HepG2 (cell line): ENCODE measurements around the gene SLC5A8. TPM values are rescaled to one million over a fixed set of nuclear protein-coding genes. Genes with fewer than 3 reads are reported as not detected.

Experiments used
- ATAC-seq: fragments of 200-7000 bp; cut with Tn5 transposase; 3 replicates; pipeline ENCODE4 v1.9.1; 2020; ENCODE audit warnings: mild to moderate bottlenecking, moderate library complexity
- BruUV-seq: library from RNA; stranded (reverse); fragments of 400-500 nt; replicated peaks from 2 replicates; lab custom pipeline; 2021; lab: Mats Ljungman, UMichigan
- CTCF ChIA-PET: fragments of 300-600 bp; formaldehyde crosslinking; extraction: SDS; loops from one replicate; lab custom pipeline; 2021; ENCODE audit warnings: low total read pairs, inconsistent platforms, low intra/inter-chr PET ratio; lab: Yijun Ruan, JAX
- POLR2A ChIA-PET: fragments of 350-600 bp; sonication (Branson Sonifier 250); formaldehyde crosslinking; loops from one replicate; lab custom pipeline; 2020; ENCODE audit warnings: antibody characterized with exemption, inconsistent platforms; lab: Yijun Ruan, JAX
- DNase-seq: peaks from one replicate; pipeline ENCODE4 v3.0.0-alpha.2; 2015; ENCODE audit warnings: low spot score
- FAIRE-seq: peaks from 3 replicates; lab custom pipeline; 2011; peaks lifted over from hg19 to GRCh38; lab: Jason Lieb, UNC
- H2AFZ ChIP-seq: one replicate; pipeline ENCODE4 v1.6.1; 2011; ENCODE audit warnings: low read length, inconsistent platforms
- H3K27ac ChIP-seq: fragments of 300-600 bp; 3 replicates; pipeline ENCODE4 v1.8.0; 2011; ENCODE audit warnings: mixed run types, mild to moderate bottlenecking, mixed read lengths, low read length, inconsistent platforms; ENCODE audit not compliant: insufficient read depth; ENCODE audit errors: extremely low read length
- H3K27me3 ChIP-seq, 2 experiments: fragments of 200-600 bp in 1 of 2; 2 replicates in 1 of 2; 3 replicates in 1 of 2; pipeline versions ENCODE4 v1.6.0 to v1.8.0; 2011; ENCODE audit warnings: low read length in 2 of 2, mild to moderate bottlenecking in 2 of 2, moderate library complexity in 2 of 2, inconsistent platforms in 1 of 2; ENCODE audit not compliant: insufficient read depth in 2 of 2, control insufficient read depth in 1 of 2
- H3K36me3 ChIP-seq, 2 experiments: fragments of 200-600 bp in 1 of 2; replicated peaks in 1 of 2; 2 replicates in 1 of 2; 3 replicates in 1 of 2; pipeline versions ENCODE4 v1.5.1 to v1.8.0; 2011; ENCODE audit warnings: low read length in 2 of 2, inconsistent platforms in 1 of 2; ENCODE audit not compliant: insufficient read depth in 2 of 2, control insufficient read depth in 1 of 2
- H3K4me1 ChIP-seq: 2 replicates; pipeline ENCODE4 v1.5.1; 2012; ENCODE audit warnings: low read length, inconsistent platforms; ENCODE audit not compliant: insufficient read depth
- H3K4me2 ChIP-seq: 2 replicates; pipeline ENCODE4 v1.6.0; 2011; ENCODE audit warnings: low read depth, low read length, inconsistent platforms
- H3K4me3 ChIP-seq, 3 experiments: fragments of 200-600 bp in 1 of 3; sonication (generic), shearing (Covaris generic) in 1 of 3; replicated peaks in 1 of 3; 2 replicates each; pipeline ENCODE4 v1.5.1; 2011 to 2016; ENCODE audit warnings: low read length in 3 of 3, inconsistent platforms in 2 of 3, low read depth in 2 of 3, mild to moderate bottlenecking in 2 of 3, control low read depth in 1 of 3, mixed read lengths in 1 of 3; ENCODE audit not compliant: insufficient read depth in 1 of 3
- H3K79me2 ChIP-seq: one replicate; pipeline ENCODE4 v1.6.1; 2011; ENCODE audit warnings: low read length, inconsistent platforms; ENCODE audit not compliant: insufficient read depth
- H3K9ac ChIP-seq: 2 replicates; pipeline ENCODE4 v1.6.0; 2011; ENCODE audit warnings: mild to moderate bottlenecking, low read depth, low read length, inconsistent platforms; ENCODE audit not compliant: insufficient read depth
- H3K9me3 ChIP-seq: 2 replicates; pipeline ENCODE4 v1.5.1; 2012; ENCODE audit warnings: mild to moderate bottlenecking, low read length
- H4K20me1 ChIP-seq: 2 replicates; pipeline ENCODE4 v1.6.0; 2011; ENCODE audit warnings: inconsistent platforms, mild to moderate bottlenecking, low read length, moderate library complexity; ENCODE audit not compliant: insufficient read depth
- HDAC2 ChIP-seq: sonication (generic); formaldehyde crosslinking; IDR thresholded peaks from 2 replicates; pipeline ENCODE4 v1.4.0; 2020; ENCODE audit warnings: missing genetic modification reagents
- HOXA7 ChIP-seq: sonication (generic); formaldehyde crosslinking; IDR thresholded peaks from 2 replicates; pipeline ENCODE4 v1.8.1; 2022; ENCODE audit warnings: mild to moderate bottlenecking, missing genetic modification reagents, moderate library complexity
- KLF11 ChIP-seq: IDR thresholded peaks from 2 replicates; pipeline ENCODE4 v1.6.1; 2016; ENCODE audit warnings: missing compliant biosample characterization
- KLF9 ChIP-seq: IDR thresholded peaks from 2 replicates; pipeline ENCODE4 v1.6.1; 2016; ENCODE audit warnings: low read depth
- PRDM10 ChIP-seq: sonication (generic); formaldehyde crosslinking; IDR thresholded peaks from 2 replicates; pipeline ENCODE4 v1.4.0; 2020; ENCODE audit warnings: low read depth, missing genetic modification reagents
- SMAD3 ChIP-seq: sonication (generic); formaldehyde crosslinking; IDR thresholded peaks from 2 replicates; pipeline ENCODE4 v1.4.0; 2020; ENCODE audit warnings: missing genetic modification reagents
- SNAI1 ChIP-seq: sonication (generic); formaldehyde crosslinking; IDR thresholded peaks from 2 replicates; pipeline ENCODE4 v1.5.0; 2020; ENCODE audit warnings: mild to moderate bottlenecking, missing genetic modification reagents, borderline replicate concordance
- THAP9 ChIP-seq: sonication (generic); formaldehyde crosslinking; IDR thresholded peaks from 2 replicates; pipeline ENCODE4; 2020; ENCODE audit warnings: missing genetic modification reagents, mild to moderate bottlenecking, borderline replicate concordance
- ZNF34 ChIP-seq: sonication (generic); formaldehyde crosslinking; IDR thresholded peaks from 2 replicates; pipeline ENCODE4 v1.4.0; 2020; ENCODE audit warnings: mild to moderate bottlenecking, missing genetic modification reagents, borderline replicate concordance
- ZNF350 ChIP-seq: sonication (generic); formaldehyde crosslinking; IDR thresholded peaks from 2 replicates; pipeline ENCODE4 v1.4.0; 2020; ENCODE audit warnings: mild to moderate bottlenecking, low read depth, missing genetic modification reagents, borderline replicate concordance
- ZNF354B ChIP-seq: sonication (generic); formaldehyde crosslinking; IDR thresholded peaks from 2 replicates; pipeline ENCODE4 v1.8.0; 2022; ENCODE audit warnings: mild to moderate bottlenecking, missing genetic modification reagents
- ZNF460 ChIP-seq: sonication (generic); formaldehyde crosslinking; IDR thresholded peaks from 2 replicates; pipeline ENCODE4 v1.5.1; 2020; ENCODE audit warnings: missing genetic modification reagents, mild to moderate bottlenecking, borderline replicate concordance
- ZNF746 ChIP-seq: sonication (generic); formaldehyde crosslinking; IDR thresholded peaks from 2 replicates; pipeline ENCODE4 v1.8.0; 2022; ENCODE audit warnings: mild to moderate bottlenecking, missing genetic modification reagents
- WGBS: methylation state at CpG from one replicate; pipeline ENCODE4 v1.1.6; 2017; ENCODE audit warnings: low lambda C conversion rate; 5-methylcytosine and 5-hydroxymethylcytosine counted together
- in situ Hi-C: cut with HindIII; loops from 2 replicates; pipeline ENCODE4 v1.10.0; 2017; ENCODE audit warnings: low pct_unique_long_range_greater_than_20kb; ENCODE audit not compliant: extremely low pct_ligation_motif_present
- intact Hi-C: fragments of 100-400 bp; cut with micrococcal nuclease; formaldehyde crosslinking; loops from one replicate; pipeline ENCODE4 v1.10.0; 2022; ENCODE audit not compliant: unreplicated experiment
- polyA plus RNA-seq, 8 experiments: library from polyadenylated mRNA; depleted of rRNA in 3 of 8; stranded (reverse) in 7 of 8; unstranded in 1 of 8; fragments of >200 nt; fragmentation: Illumina TruSeq in 4 of 8; extraction: Trizol in 4 of 8; gene quantifications; 2 replicates each; pipeline versions ENCODE4 v1.2.1 to v1.2.3, GENCODE V29; 2011 to 2016; ENCODE audit warnings: low read depth in 4 of 8, missing spikeins in 1 of 8, mixed read lengths in 1 of 8; ENCODE audit not compliant: insufficient read depth in 1 of 8
- total RNA-seq, 5 experiments: library from RNA; depleted of rRNA; stranded (reverse); fragments of >200 nt; fragmentation: Illumina TruSeq; extraction: Trizol; gene quantifications; 2 replicates each; pipeline ENCODE4 v1.2.3, GENCODE V29; 2016; ENCODE audit warnings: low read depth in 1 of 5

The SLC5A8 gene
- total and polyA plus RNA-seq, 2 of the 13 experiments (the other 11 are each of a cell fraction or from before 2014, with no cell fraction given): not detected

GRCh38 chr12:101116911-101117310 lies 93.1 kb downstream of the SLC5A8 start:
- H3K27ac ChIP-seq: no peak overlapping the region
- no peak for ATAC-seq
- TF ChIP-seq HOXA7 (CRISPR knock-in tag) (no peak), SMAD3 (CRISPR knock-in tag) (no peak), ZNF460 (CRISPR knock-in tag) (no peak), THAP9 (no peak)

GRCh38 chr12:101115326-101115725 lies 94.7 kb downstream of the SLC5A8 start:
- ATAC-seq (no peak), FAIRE-seq (no peak), DNase-seq (no peak)
- Histone ChIP-seq H4K20me1 (no peaks in the 10 kb centered on the region), H3K4me3 (no peak overlapping the region), H3K79me2 (no peaks in the 10 kb centered on the region), H2AFZ (no peak overlapping the region), H3K4me2 (no peak overlapping the region), H3K9ac (no peak overlapping the region), H3K27me3 (peaks cover 0 to 4% of the 10 kb centered on the region in 2 experiments; a peak in 2 of 5 replicates), H3K27ac (no peak overlapping the region), H3K9me3 (no peaks in the 10 kb centered on the region), H3K4me1 (no peaks in the 10 kb centered on the region), H3K36me3 (no peaks in the 10 kb centered on the region)
- ChIA-PET CTCF (no interaction called here), POLR2A (no interaction called here)
- in situ Hi-C loops (no loop called here), intact Hi-C loops (no loop called here)
- BruUV-seq: no TSS peak
- WGBS: 3% methylated on average over 2 of the region's 2 CpGs
- TF ChIP-seq ZNF34: no peak
- no peak for TF ChIP-seq SNAI1 (CRISPR knock-in tag)
- no peak for TF ChIP-seq KLF11
- TF ChIP-seq KLF9 (CRISPR knock-in tag): no peak
- TF ChIP-seq ZNF354B (CRISPR knock-in tag): no peak
- no peak for TF ChIP-seq PRDM10
- no peak for TF ChIP-seq HDAC2
- TF ChIP-seq ZNF746 (CRISPR knock-in tag): no peak
- no peak for TF ChIP-seq ZNF350 (CRISPR knock-in tag)

More at GRCh38 chr12:101116911-101117310, 93.1 kb downstream of the SLC5A8 start:
- intact Hi-C loops (no loop called here), in situ Hi-C loops (no loop called here)
- FAIRE-seq: no peak
- Histone ChIP-seq H2AFZ (no peak overlapping the region), H3K4me2 (no peak overlapping the region), H3K36me3 (no peaks in the 10 kb centered on the region), H3K4me1 (no peaks in the 10 kb centered on the region), H3K9me3 (no peaks in the 10 kb centered on the region), H3K9ac (no peak overlapping the region), H3K4me3 (no peak overlapping the region), H3K27me3 (peaks cover 0 to 4% of the 10 kb centered on the region in 2 experiments; a peak in 2 of 5 replicates), H4K20me1 (no peaks in the 10 kb centered on the region), H3K79me2 (no peaks in the 10 kb centered on the region)
- BruUV-seq: no TSS peak
- CTCF ChIA-PET: no interaction called here
- WGBS: 8% methylated on average over 4 of the region's 4 CpGs
- DNase-seq: no peak
- POLR2A ChIA-PET: no interaction called here
